ENCODE data around the gene TTYH2. TPM values are rescaled to one million over a fixed set of nuclear protein-coding genes. Genes with fewer than 3 reads are reported as not detected.

Gene TTYH2
- total RNA-seq, 4 donors from 2014 or later = 5.5 to 7.7 (median 6.3) TPM

DNA sequence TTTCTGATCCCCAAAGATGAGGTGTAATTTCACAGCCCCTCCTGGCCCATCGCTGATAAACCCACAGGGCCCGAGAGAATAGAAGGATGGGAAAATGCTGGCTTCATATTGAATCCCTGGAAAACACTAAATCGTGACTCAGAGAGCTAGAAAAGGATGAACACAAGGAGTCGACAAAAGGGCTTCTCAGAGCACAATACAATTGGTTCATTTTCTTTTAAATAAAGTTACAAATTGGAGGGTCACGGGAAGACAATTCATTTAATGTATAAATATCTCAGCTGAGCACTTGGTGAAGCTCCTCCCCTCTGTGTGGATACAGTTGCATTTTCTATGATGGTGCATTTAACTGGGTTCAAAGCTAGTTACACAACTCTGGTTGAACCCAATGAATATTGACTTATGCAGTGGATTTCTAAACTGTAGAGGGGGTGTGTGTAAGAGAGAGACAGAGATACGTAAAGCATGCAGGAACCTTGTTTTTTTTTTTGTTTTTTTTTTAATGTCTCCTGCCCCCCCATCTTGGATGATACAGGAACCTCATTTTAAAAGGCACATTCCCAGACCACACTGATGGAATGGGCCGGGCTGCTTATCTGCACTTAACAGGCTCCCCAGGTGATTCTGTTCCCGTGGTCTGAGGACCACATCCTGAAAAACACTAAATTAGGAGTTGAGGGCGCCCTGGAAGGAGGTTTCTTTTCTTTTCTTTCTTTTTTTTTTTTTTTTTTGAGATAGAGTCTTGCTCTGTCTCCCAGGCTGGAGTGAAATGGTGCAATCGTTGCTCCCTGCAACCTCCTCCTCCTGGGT is 14.1 kb downstream of the TTYH2 start:
- no peak overlapping the region for H3K4me3 ChIP-seq
- H3K27ac ChIP-seq = no peak overlapping the region
- no peak for ATAC-seq
- H3K36me3 ChIP-seq = peaks cover 0 to 47% of the 10 kb centered on the region in 2 donors
- no peaks in the 10 kb centered on the region for H3K27me3 ChIP-seq
- TF ChIP-seq, protein P1, sequence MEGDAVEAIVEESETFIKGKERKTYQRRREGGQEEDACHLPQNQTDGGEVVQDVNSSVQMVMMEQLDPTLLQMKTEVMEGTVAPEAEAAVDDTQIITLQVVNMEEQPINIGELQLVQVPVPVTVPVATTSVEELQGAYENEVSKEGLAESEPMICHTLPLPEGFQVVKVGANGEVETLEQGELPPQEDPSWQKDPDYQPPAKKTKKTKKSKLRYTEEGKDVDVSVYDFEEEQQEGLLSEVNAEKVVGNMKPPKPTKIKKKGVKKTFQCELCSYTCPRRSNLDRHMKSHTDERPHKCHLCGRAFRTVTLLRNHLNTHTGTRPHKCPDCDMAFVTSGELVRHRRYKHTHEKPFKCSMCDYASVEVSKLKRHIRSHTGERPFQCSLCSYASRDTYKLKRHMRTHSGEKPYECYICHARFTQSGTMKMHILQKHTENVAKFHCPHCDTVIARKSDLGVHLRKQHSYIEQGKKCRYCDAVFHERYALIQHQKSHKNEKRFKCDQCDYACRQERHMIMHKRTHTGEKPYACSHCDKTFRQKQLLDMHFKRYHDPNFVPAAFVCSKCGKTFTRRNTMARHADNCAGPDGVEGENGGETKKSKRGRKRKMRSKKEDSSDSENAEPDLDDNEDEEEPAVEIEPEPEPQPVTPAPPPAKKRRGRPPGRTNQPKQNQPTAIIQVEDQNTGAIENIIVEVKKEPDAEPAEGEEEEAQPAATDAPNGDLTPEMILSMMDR (IDR thresholded peaks at IDR 0.05) = no peak
- no peak for TF ChIP-seq POLR2AphosphoS5 (IDR thresholded peaks at IDR 0.05)
- no peak for TF ChIP-seq EP300 (IDR thresholded peaks at IDR 0.05)
- no peak for TF ChIP-seq POLR2A (IDR thresholded peaks at IDR 0.05)
- no peaks in the 10 kb centered on the region for H3K4me1 ChIP-seq
- H3K9me3 ChIP-seq = no peaks in the 10 kb centered on the region
- whole genome bisulfite sequencing, 2 donors (ENCODE audit: low coverage in 1 of 2) = 76 to 86% methylated on average over 8 to 9 of the region's 10 CpGs

DNA sequence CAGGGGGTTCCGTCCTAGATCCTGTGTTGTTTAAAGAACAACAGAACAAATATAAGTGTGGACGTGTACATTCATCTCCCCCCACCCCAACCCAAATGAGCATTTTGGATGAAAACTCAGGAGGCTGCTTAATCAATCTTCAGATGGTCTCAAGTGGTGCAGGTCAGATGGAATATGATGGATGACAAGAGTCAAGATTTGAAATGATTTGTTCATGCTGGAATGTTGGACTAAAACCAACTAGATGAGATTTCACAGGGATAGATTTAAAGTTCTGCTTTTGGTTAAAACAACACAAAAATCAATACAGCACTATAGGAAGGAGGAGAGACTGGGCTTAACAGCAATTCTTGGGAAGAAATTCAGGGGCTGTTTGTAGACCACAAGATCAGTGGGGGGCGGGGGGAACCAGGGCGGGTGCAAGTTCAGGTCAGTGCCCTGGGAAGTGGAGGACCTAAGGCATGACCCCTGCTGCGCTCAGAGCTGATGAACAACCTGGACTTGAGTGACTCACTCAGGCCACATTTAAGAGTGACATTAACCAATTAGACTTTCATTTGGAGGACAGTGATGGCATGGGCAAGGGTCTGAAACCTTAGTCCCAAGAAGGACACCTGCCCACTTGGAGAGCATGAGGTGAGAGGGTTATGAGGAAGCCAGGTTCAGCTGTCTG is 15.1 kb downstream of the TTYH2 start:
- no peak overlapping the region for H3K27ac ChIP-seq
- no peaks in the 10 kb centered on the region for H3K27me3 ChIP-seq
- H3K36me3 ChIP-seq = peaks cover 0 to 41% of the 10 kb centered on the region in 2 donors
- no peak for TF ChIP-seq EP300 (IDR thresholded peaks at IDR 0.05)
- TF ChIP-seq POLR2AphosphoS5 (IDR thresholded peaks at IDR 0.05) = no peak
- TF ChIP-seq, protein P1 (IDR thresholded peaks at IDR 0.05) = no peak
- no peak for TF ChIP-seq POLR2A (IDR thresholded peaks at IDR 0.05)
- 40 to 96% methylated on average over 1 to 4 of the region's 5 CpGs for WGBS, 2 donors (ENCODE audit: low coverage in 1 of 2)
- H3K4me1 ChIP-seq = no peaks in the 10 kb centered on the region
- ATAC-seq = no peak
- H3K9me3 ChIP-seq = no peaks in the 10 kb centered on the region
- no peak overlapping the region for H3K4me3 ChIP-seq

DNA sequence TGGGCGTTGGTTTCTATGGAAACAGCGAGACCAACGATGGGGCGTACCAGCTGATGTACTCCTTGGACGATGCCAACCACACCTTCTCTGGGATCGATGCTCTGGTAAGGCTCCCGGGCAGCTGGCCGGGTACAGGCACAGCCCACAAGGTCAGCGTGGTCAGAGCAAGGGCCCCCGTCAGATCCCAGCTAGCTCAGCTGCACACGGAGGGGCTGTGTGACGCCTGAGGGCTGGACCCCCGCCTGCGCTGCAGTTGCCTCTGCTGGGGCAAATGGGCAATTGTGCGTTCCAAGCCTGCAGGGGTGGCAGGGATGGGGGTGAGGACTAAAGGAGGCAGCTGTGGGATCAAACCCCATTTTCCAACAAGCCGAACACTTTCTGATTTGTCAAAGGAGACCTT is 17.5 kb downstream of the TTYH2 start:
- Histone ChIP-seq H3K4me1 (peaks cover 0 to 7% (median 0%) of the 10 kb centered on the region in 3 donors), H3K27me3 (no peaks in the 10 kb centered on the region), H3K27ac (no peak overlapping the region), H3K9me3 (no peaks in the 10 kb centered on the region), H3K4me3 (no peak overlapping the region), H3K36me3 (peaks cover 0 to 25% of the 10 kb centered on the region in 2 donors)
- no peak for ATAC-seq
- WGBS, 2 donors (ENCODE audit: low coverage in 1 of 2) = 87% methylated on average over 8 of the region's 16 CpGs; no CpG with 5 or more reads in 1 of the 2 donors
- TF ChIP-seq EP300 (IDR thresholded peaks at IDR 0.05) (no peak), POLR2AphosphoS5 (IDR thresholded peaks at IDR 0.05) (no peak), POLR2A (IDR thresholded peaks at IDR 0.05) (no peak)
- TF ChIP-seq, protein P1 (IDR thresholded peaks at IDR 0.05) = no peak

DNA sequence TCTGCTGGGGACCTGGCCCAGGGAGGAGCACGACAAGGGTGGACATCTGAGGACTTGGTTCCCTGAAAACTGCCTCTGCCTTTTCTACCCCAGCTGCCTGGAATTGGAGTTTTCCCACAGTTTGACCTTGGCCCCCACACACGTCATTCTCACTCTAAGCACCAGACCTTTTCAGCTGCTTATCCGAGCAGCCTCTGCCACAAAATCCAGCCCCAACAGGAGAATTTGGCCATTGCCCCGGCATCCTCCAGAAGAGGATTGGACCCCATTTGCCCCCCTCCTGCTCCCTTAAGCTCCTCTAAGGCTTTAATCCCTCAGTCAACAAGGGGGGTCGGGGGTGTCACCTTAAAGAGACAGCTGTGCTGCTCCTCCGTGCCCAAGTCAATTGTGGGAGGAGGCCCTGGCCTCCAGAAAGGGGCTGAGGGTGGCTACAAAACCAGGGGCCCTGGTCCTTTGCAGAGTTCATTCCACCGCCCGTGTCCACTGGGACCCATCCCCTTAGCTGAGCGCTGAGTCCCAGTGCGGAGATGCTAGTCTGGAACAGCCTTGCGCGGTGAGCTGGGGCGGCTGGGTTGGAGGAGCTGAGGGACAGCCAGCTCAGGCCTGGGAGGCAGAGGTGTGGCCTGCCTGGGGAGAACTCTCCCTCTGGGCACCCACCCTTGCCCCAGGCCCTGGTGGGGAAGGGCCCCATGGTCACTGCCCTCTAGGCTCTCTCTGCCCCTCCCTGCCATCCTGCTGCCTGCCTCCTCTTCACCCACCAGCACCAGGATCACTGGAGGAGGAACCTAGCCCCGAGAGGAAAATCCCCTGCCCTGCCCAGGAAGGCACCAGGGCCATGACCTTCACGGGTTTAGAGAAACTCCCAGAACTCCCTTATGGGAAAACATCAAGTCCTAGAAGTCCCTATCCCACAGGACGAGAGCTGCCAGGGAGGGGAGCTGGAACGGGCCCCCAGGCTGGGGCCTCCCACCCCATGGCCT is 18.8 kb downstream of the TTYH2 start:
- Histone ChIP-seq H3K9me3 (no peaks in the 10 kb centered on the region), H3K4me3 (no peak overlapping the region), H3K4me1 (peaks cover 0 to 12% (median 0%) of the 10 kb centered on the region in 3 donors), H3K27me3 (no peaks in the 10 kb centered on the region), H3K36me3 (peaks cover 0 to 28% of the 10 kb centered on the region in 2 donors), H3K27ac (no peak overlapping the region)
- no peak for ATAC-seq
- TF ChIP-seq EP300 (IDR thresholded peaks at IDR 0.05) = no peak
- TF ChIP-seq, protein P1 (IDR thresholded peaks at IDR 0.05) = no peak
- no peak for TF ChIP-seq POLR2AphosphoS5 (IDR thresholded peaks at IDR 0.05)
- no peak for TF ChIP-seq POLR2A (IDR thresholded peaks at IDR 0.05)
- 79 to 94% methylated on average over 3 of the region's 17 CpGs for WGBS, 2 donors (ENCODE audit: low coverage in 1 of 2)
